Ectodermal cell (in vitro differentiated cells): ENCODE results near the gene ANKS1B.

Experiments used
- H3K27ac ChIP-seq: 2 replicates; pipeline ENCODE4 v1.7.0; 2013; ENCODE audit warnings: mild to moderate bottlenecking, low read depth, low read length; ENCODE audit not compliant: insufficient read depth, poor library complexity, severe bottlenecking
- H3K27me3 ChIP-seq: 2 replicates; pipeline ENCODE4 v1.7.0; 2013; ENCODE audit warnings: mild to moderate bottlenecking, low read length; ENCODE audit not compliant: insufficient read depth, control insufficient read depth, poor library complexity, severe bottlenecking
- H3K36me3 ChIP-seq: one replicate; pipeline ENCODE4 v1.7.0; 2013; ENCODE audit warnings: low read length; ENCODE audit not compliant: control insufficient read depth, insufficient read depth
- H3K4me1 ChIP-seq: one replicate; pipeline ENCODE4 v1.7.0; 2013; ENCODE audit warnings: low read length; ENCODE audit not compliant: control insufficient read depth, insufficient read depth
- H3K4me3 ChIP-seq: 2 replicates; pipeline ENCODE4 v1.7.0; 2013; ENCODE audit warnings: low read depth, low read length, control low read depth; ENCODE audit not compliant: insufficient read depth
- H3K9me3 ChIP-seq: 2 replicates; pipeline ENCODE4 v1.7.0; 2013; ENCODE audit warnings: mild to moderate bottlenecking, low read length, moderate library complexity; ENCODE audit not compliant: control insufficient read depth
- WGBS, 2 experiments: methylation state at CpG; one replicate each; pipeline ENCODE4 v1.1.7; 2013; ENCODE audit warnings: missing lambda C conversion rate in 2 of 2; 5-methylcytosine and 5-hydroxymethylcytosine counted together

ANKS1B gene

GRCh38 chr12:99055299-99055698 is 929.4 kb downstream of the ANKS1B start:
- H3K27ac ChIP-seq, result no peak overlapping the region
- H3K27me3 ChIP-seq, result no peaks in the 10 kb centered on the region
- peaks cover 11% of the 10 kb centered on the region for H3K4me1 ChIP-seq
- H3K4me3 ChIP-seq, result no peak overlapping the region
- no peaks in the 10 kb centered on the region for H3K36me3 ChIP-seq
- WGBS, 2 experiments, result 92 to 97% methylated on average over 3 of the region's 3 CpGs
- no peaks in the 10 kb centered on the region for H3K9me3 ChIP-seq

- WGBS, 2 experiments, result 79 to 91% methylated on average over 1 of the region's 1 CpG
- H3K27me3 ChIP-seq, result no peaks in the 10 kb centered on the region
- no peak overlapping the region for H3K4me3 ChIP-seq
These were observed 930.1 kb downstream of the ANKS1B start for GRCh38 chr12:99054601-99055128.

GRCh38 chr12:99053616-99054362 is 930.9 kb downstream of the ANKS1B start:
- Histone ChIP-seq H3K36me3 (no peaks in the 10 kb centered on the region), H3K4me3 (no peak overlapping the region), H3K27me3 (no peaks in the 10 kb centered on the region), H3K27ac (no peak overlapping the region), H3K9me3 (no peaks in the 10 kb centered on the region), H3K4me1 (peaks cover 6% of the 10 kb centered on the region)
- 96% methylated on average over 10 to 11 of the region's 11 CpGs for WGBS, 2 experiments

More at GRCh38 chr12:99054601-99055128, 930.1 kb downstream of the ANKS1B start:
- H3K27ac ChIP-seq, result no peak overlapping the region
- no peaks in the 10 kb centered on the region for H3K36me3 ChIP-seq
- no peaks in the 10 kb centered on the region for H3K9me3 ChIP-seq
- H3K4me1 ChIP-seq, result peaks cover 6% of the 10 kb centered on the region

GRCh38 chr12:99049774-99050173 is 935.0 kb downstream of the ANKS1B start:
- no peaks in the 10 kb centered on the region for H3K4me1 ChIP-seq
- WGBS, 2 experiments, result 92% methylated on average over 3 of the region's 3 CpGs

GRCh38 chr12:99045158-99045557 is 939.6 kb downstream of the ANKS1B start:
- no peaks in the 10 kb centered on the region for H3K27me3 ChIP-seq
- no peaks in the 10 kb centered on the region for H3K36me3 ChIP-seq
- H3K4me1 ChIP-seq, result no peaks in the 10 kb centered on the region
- H3K4me3 ChIP-seq, result no peak overlapping the region
- 92 to 100% methylated on average over 2 of the region's 2 CpGs for WGBS, 2 experiments
- H3K27ac ChIP-seq, result no peak overlapping the region
- no peaks in the 10 kb centered on the region for H3K9me3 ChIP-seq

More at GRCh38 chr12:99049774-99050173, 935.0 kb downstream of the ANKS1B start:
- Histone ChIP-seq H3K27me3 (no peaks in the 10 kb centered on the region), H3K36me3 (no peaks in the 10 kb centered on the region), H3K27ac (no peak overlapping the region), H3K9me3 (no peaks in the 10 kb centered on the region), H3K4me3 (no peak overlapping the region)

- Histone ChIP-seq H3K4me3 (no peak overlapping the region), H3K36me3 (no peaks in the 10 kb centered on the region), H3K9me3 (no peaks in the 10 kb centered on the region), H3K27me3 (no peaks in the 10 kb centered on the region), H3K27ac (no peak overlapping the region), H3K4me1 (no peaks in the 10 kb centered on the region)
- 83 to 86% methylated on average over 2 of the region's 2 CpGs for WGBS, 2 experiments
These were observed 941.3 kb downstream of the ANKS1B start for GRCh38 chr12:99043319-99043914.

- WGBS, 2 experiments, result 92 to 96% methylated on average over 4 of the region's 4 CpGs
- no peaks in the 10 kb centered on the region for H3K36me3 ChIP-seq
- H3K9me3 ChIP-seq, result no peaks in the 10 kb centered on the region
- H3K27me3 ChIP-seq, result no peaks in the 10 kb centered on the region
- no peak overlapping the region for H3K4me3 ChIP-seq
- H3K4me1 ChIP-seq, result no peaks in the 10 kb centered on the region
- no peak overlapping the region for H3K27ac ChIP-seq
These were observed 942.5 kb downstream of the ANKS1B start for GRCh38 chr12:99042226-99042625.

GRCh38 chr12:99039367-99040120 is 945.2 kb downstream of the ANKS1B start:
- 90 to 91% methylated on average over 7 to 9 of the region's 9 CpGs for WGBS, 2 experiments
- Histone ChIP-seq H3K27ac (no peak overlapping the region), H3K36me3 (no peaks in the 10 kb centered on the region), H3K27me3 (no peaks in the 10 kb centered on the region), H3K9me3 (no peaks in the 10 kb centered on the region), H3K4me1 (no peaks in the 10 kb centered on the region), H3K4me3 (no peak overlapping the region)

- Histone ChIP-seq H3K36me3 (no peaks in the 10 kb centered on the region), H3K9me3 (no peaks in the 10 kb centered on the region), H3K27me3 (no peaks in the 10 kb centered on the region), H3K4me1 (no peaks in the 10 kb centered on the region), H3K4me3 (no peak overlapping the region), H3K27ac (no peak overlapping the region)
These were observed 948.2 kb downstream of the ANKS1B start for GRCh38 chr12:99036566-99036965.

- no peaks in the 10 kb centered on the region for H3K9me3 ChIP-seq
- H3K27ac ChIP-seq, result no peak overlapping the region
- H3K27me3 ChIP-seq, result no peaks in the 10 kb centered on the region
- no peaks in the 10 kb centered on the region for H3K4me1 ChIP-seq
- no peaks in the 10 kb centered on the region for H3K36me3 ChIP-seq
- H3K4me3 ChIP-seq, result no peak overlapping the region
- 86 to 87% methylated on average over 5 of the region's 5 CpGs for WGBS, 2 experiments
These were observed 948.9 kb downstream of the ANKS1B start for GRCh38 chr12:99035803-99036202.
